Measurements from ENCODE around the gene PELI1.
"Not testable (repeated sequence)": the region's sequence is repeated elsewhere in the genome, so short reads cannot be mapped to it uniquely, and the experiment has no call there.

Gene PELI1

DNA sequence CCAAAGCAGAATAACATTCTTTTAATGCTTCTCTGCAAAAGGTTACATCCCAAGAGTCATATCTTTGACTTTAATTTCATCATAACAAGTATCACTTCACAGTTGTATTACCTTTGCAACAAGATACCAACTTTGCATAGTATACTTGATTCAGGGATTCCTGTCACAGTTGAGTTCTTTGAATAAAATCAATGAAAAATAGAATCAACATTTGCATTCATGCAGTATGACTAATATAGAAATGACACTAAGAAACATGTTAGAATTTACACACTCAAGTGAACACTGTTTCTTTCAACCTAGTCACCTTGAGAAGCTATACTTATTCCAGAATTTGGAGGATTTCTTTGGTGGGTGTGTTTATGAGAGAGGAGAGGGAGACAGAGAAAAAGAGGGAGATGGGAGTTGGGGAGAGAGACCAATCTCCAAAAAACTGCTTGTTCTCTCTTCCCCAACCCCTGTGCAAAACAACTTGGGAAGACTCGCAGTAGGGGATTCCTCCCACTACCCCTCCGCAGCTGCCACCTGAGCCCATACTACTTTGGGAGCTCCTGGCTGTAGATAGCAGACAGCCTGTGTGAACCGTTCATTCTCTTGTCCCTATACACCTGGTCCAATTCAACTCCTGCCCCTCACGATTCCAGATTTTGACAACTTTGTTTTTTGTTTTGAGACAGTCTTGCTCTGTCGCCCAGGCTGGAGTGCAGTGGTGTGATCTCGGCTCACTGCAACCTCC, 57.7 kb downstream of the PELI1 start:
- no peak for DNase-seq (ENCODE audit: low read depth in 3 of 3)

GRCh38 chr2:64085936-64086335, 58.3 kb downstream of the PELI1 start:
- DNase-seq (ENCODE audit: low read depth in 3 of 3), result no peak

- DNase-seq (ENCODE audit: low read depth in 3 of 3), result no peak
These were observed 63.2 kb downstream of the PELI1 start for GRCh38 chr2:64081046-64081445.

DNA sequence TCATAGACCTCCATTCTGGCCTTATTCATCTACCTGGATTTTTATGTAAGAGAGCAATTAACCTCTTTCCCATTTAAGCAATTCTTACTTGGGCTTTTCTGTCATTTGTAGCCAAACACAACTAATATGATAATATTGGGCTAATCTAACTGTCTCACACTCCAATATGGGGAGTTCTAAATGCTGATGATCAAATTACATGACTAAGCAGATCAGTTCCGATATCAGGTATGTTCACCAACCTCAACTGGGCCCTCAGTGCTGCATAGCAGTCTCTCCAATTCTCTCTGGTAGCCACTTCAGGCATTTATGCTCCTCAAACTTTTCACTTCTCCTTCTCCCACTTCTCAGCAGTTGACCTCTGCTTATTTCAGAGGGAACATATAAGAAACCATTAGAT, 64.0 kb downstream of the PELI1 start:
- no peak for DNase-seq (ENCODE audit: low read depth in 3 of 3)

- DNase-seq (ENCODE audit: low read depth in 3 of 3), result not testable (repeated sequence)
These were observed 64.5 kb downstream of the PELI1 start for GRCh38 chr2:64079688-64080087.

DNA sequence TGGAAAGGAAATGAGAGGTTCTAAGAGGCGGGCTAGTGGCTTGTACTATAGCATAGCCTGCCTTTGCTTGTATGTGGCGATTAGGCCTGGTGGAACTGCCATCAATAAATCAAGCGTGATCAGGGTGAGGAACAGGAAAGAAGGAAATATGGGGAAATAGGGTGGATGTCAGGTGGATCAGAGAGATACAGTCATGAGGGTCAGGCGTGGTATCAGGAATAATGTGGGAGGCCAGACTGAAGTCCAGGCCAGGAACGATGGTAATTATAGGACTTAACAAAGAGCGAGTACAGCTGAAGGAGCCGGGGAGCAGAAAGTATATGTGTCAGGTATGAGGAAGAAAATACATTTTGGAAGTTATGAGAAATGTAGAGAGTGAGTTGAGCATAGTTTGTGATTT, 67.4 kb downstream of the PELI1 start:
- not testable (repeated sequence) for DNase-seq (ENCODE audit: low read depth in 3 of 3)

DNA sequence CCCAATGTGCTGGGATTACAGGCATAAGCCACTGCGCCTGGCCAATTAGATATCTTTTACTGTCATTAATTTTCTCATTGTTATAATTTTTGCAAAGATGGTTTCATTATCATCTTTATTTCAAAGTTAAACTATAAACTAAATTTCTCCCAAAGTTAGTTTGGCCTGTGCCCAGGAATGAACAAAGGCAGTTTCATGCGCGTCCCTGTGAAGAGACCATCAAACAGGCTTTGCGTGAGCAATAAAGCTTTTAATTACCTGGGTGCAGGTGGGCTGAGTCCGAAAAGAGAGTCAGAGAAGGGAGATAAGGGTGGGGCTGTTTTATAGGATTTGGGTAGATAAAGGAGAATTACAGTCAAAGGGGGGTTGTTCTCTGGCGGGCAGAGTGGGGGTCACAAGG, 69.6 kb downstream of the PELI1 start:
- not testable (repeated sequence) for DNase-seq (ENCODE audit: low read depth in 3 of 3)

GRCh38 chr2:64067326-64067725, 76.9 kb downstream of the PELI1 start:
- DNase-seq (ENCODE audit: low read depth in 3 of 3), result no peak

GRCh38 chr2:64065516-64065915, 78.7 kb downstream of the PELI1 start:
- no peak for DNase-seq (ENCODE audit: low read depth in 3 of 3)

- no peak for DNase-seq (ENCODE audit: low read depth in 3 of 3)
These were observed 80.3 kb downstream of the PELI1 start for GRCh38 chr2:64063924-64064331.

GRCh38 chr2:64063454-64063853, 80.8 kb downstream of the PELI1 start:
- no peak for DNase-seq (ENCODE audit: low read depth in 3 of 3)

DNA sequence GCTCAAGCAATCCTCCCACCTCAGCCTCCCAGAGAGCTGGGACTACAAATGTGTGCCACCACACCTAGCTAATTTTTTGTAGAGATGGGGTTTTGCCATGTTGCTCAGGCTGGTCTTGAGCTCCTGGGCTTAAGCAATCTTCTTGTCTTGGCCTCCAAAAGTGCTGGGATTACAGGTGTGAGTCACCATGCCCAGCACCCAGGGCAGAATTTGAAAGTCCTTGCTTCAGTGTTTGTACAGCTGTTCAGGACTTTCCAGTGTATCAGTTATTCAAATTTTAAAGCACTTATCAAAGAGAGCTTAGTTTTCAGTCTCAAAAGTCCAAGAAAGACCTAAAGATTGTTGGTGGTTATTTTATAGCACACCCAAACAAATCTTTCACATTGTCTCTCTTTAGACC, 81.4 kb downstream of the PELI1 start:
- DNase-seq (ENCODE audit: low read depth in 3 of 3), result no peak

- no peak for DNase-seq (ENCODE audit: low read depth in 3 of 3)
These were observed 85.0 kb downstream of the PELI1 start for GRCh38 chr2:64059270-64059669.

- DNase-seq (ENCODE audit: low read depth in 3 of 3), result no peak
These were observed 88.2 kb downstream of the PELI1 start for GRCh38 chr2:64056021-64056420.

- no peak for DNase-seq (ENCODE audit: low read depth in 3 of 3)
These were observed 89.9 kb downstream of the PELI1 start for GRCh38 chr2:64054161-64054915.

GRCh38 chr2:64052463-64053241, 91.6 kb downstream of the PELI1 start:
- no peak for DNase-seq (ENCODE audit: low read depth in 3 of 3)

DNA sequence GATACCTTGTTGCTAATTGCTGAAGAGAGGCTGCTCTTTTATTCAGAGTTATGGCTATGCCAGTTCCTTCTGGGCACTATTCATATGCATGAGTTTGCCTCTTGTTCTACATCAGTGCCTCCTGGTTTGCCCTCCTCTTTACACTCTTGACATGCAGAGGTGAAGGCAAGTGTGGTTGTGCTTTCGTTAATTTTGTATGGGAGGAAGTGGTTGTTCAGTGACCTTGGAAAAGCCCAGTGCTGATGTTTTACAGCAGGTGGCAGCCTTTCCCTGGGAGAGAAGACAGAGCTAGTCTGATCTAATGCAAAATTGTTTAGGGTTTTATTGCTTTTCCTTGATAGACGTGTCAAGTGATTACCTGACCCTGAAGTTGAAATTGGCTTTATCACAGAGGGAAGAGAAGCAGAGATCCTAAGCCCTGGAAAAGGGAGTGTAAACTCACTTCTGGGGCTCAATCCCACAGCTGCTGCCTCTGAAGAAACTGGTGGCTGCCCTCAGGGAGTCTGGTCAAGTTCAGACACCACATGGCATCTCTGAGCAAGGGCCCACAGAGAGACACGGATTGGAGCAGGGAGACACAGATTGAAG, 94.5 kb downstream of the PELI1 start:
- peak; percentile 40 to 48 (median 48) for DNase-seq (ENCODE audit: low read depth in 3 of 3)

- DNase-seq (ENCODE audit: low read depth in 3 of 3), result no peak
These were observed 98.3 kb downstream of the PELI1 start for GRCh38 chr2:64045938-64046337.
